Measurements from ENCODE around the gene PDE4D. TPM values are rescaled to one million over a fixed set of nuclear protein-coding genes. Genes with fewer than 3 reads are reported as not detected.
"Not testable (repeated sequence)": the region's sequence is repeated elsewhere in the genome, so short reads cannot be mapped to it uniquely, and the experiment has no call there.

Gene PDE4D
- total and polyA plus RNA-seq, 2 donors (not counting 3 experiments of a cell fraction or from before 2014, with no cell fraction given) = 34.5 to 51.2 TPM

GRCh38 chr5:59763541-59763940, 130.0 kb downstream of the PDE4D start:
- Histone ChIP-seq H3K9me3 (replicated peaks; ENCODE audit: control insufficient read depth, insufficient read depth, low read length) (no peaks in the 10 kb centered on the region), H3K27me3 (ENCODE audit: control insufficient read depth in 2 of 2, insufficient read depth in 2 of 2, low read length in 2 of 2) (no peaks in the 10 kb centered on the region), H3K9ac (replicated peaks; ENCODE audit: extremely low read depth, insufficient read depth, low read length) (peak overlapping the region; percentile 51), H3K27ac (ENCODE audit: insufficient read depth, low read depth, low read length) (peak overlapping the region; percentile 56), H3K4me2 (ENCODE audit: insufficient read depth, low read length) (peak overlapping the region; percentile 62), H3K9me1 (replicated peaks; ENCODE audit: control insufficient read depth, extremely low read depth, insufficient read depth, low read length) (no peaks in the 10 kb centered on the region), H3K4me3 (replicated peaks in 1 of 3; ENCODE audit: insufficient read depth in 1 of 3, low read depth in 1 of 3, low read length in 3 of 3) (no peak overlapping the region), H3K36me3 (ENCODE audit: control insufficient read depth in 2 of 2, extremely low read depth in 1 of 2, insufficient read depth in 2 of 2, low read length in 2 of 2) (no peaks in the 10 kb centered on the region), H2AFZ (ENCODE audit: low read depth, low read length) (no peak overlapping the region), H4K20me1 (replicated peaks; ENCODE audit: control insufficient read depth, extremely low read depth, insufficient read depth, low read length) (no peaks in the 10 kb centered on the region), H3K79me2 (ENCODE audit: control insufficient read depth, insufficient read depth, low read length) (peaks cover 62% of the 10 kb centered on the region), H3K4me1 (ENCODE audit: control insufficient read depth, extremely low read depth, insufficient read depth, low read length) (peaks cover 67% of the 10 kb centered on the region)
- no TSS peak for BruUV-seq (replicated peaks)
- TF ChIP-seq POLR2AphosphoS5 (IDR thresholded peaks at IDR 0.05; ENCODE audit: insufficient read depth, low read depth, low read length) (no peak), JUN (IDR thresholded peaks at IDR 0.05; ENCODE audit: borderline replicate concordance, insufficient read depth, insufficient read length, low read depth) (no peak), MYC (IDR thresholded peaks at IDR 0.05; ENCODE audit: low read depth, low read length) (no peak), CTCF (IDR thresholded peaks at IDR 0.05; ENCODE audit: extremely low read depth in 1 of 2, insufficient read depth in 1 of 2, low read depth in 1 of 2, low read length in 2 of 2) (no peak), FOS (IDR thresholded peaks at IDR 0.05; ENCODE audit: borderline replicate concordance, insufficient read depth, low read length) (no peak), EZH2 (IDR thresholded peaks at IDR 0.05; ENCODE audit: borderline replicate concordance, low read depth, low read length, severe bottlenecking) (no peak), GATA2 (IDR thresholded peaks at IDR 0.05; ENCODE audit: insufficient read depth, insufficient read length, low read depth, low read length) (no peak), MAX (IDR thresholded peaks at IDR 0.05; ENCODE audit: insufficient read depth, insufficient read length) (no peak), POLR2A (IDR thresholded peaks at IDR 0.05; ENCODE audit: low read depth, low read length) (no peak)
- intact Hi-C loops (cut with micrococcal nuclease) = no loop called here
- DNase-seq (ENCODE audit: low read depth, low spot score) = peak; percentile 51
- CTCF ChIA-PET = no interaction called here
- dilution Hi-C loops (cut with MboI; ENCODE audit: extremely low pct_ligation_motif_present, low sequenced_read_pairs) = no loop called here
- POLR2A ChIA-PET = no interaction called here
- no peak for FAIRE-seq

GRCh38 chr5:59762232-59762631, 131.3 kb downstream of the PDE4D start:
- peaks cover 55% of the 10 kb centered on the region for H3K79me2 ChIP-seq (ENCODE audit: control insufficient read depth, insufficient read depth, low read length)
- not testable (repeated sequence) for H2AFZ ChIP-seq (ENCODE audit: low read depth, low read length); FAIRE-seq

More at GRCh38 chr5:59762232-59762631, 131.3 kb downstream of the PDE4D start:
- H3K9me3 ChIP-seq (replicated peaks; ENCODE audit: control insufficient read depth, insufficient read depth, low read length); H3K36me3 ChIP-seq (ENCODE audit: control insufficient read depth in 2 of 2, extremely low read depth in 1 of 2, insufficient read depth in 2 of 2, low read length in 2 of 2); dilution Hi-C loops (cut with MboI; ENCODE audit: extremely low pct_ligation_motif_present, low sequenced_read_pairs); CTCF ChIA-PET; H3K27me3 ChIP-seq (ENCODE audit: control insufficient read depth in 2 of 2, insufficient read depth in 2 of 2, low read length in 2 of 2); H3K4me3 ChIP-seq (replicated peaks in 1 of 3; ENCODE audit: insufficient read depth in 1 of 3, low read depth in 1 of 3, low read length in 3 of 3); H3K4me2 ChIP-seq (ENCODE audit: insufficient read depth, low read length); BruUV-seq (replicated peaks); H3K9me1 ChIP-seq (replicated peaks; ENCODE audit: control insufficient read depth, extremely low read depth, insufficient read depth, low read length); DNase-seq (ENCODE audit: low read depth, low spot score); POLR2A ChIA-PET; H3K9ac ChIP-seq (replicated peaks; ENCODE audit: extremely low read depth, insufficient read depth, low read length); intact Hi-C loops (cut with micrococcal nuclease); H3K27ac ChIP-seq (ENCODE audit: insufficient read depth, low read depth, low read length); H4K20me1 ChIP-seq (replicated peaks; ENCODE audit: control insufficient read depth, extremely low read depth, insufficient read depth, low read length): not testable (repeated sequence)
- H3K4me1 ChIP-seq (ENCODE audit: control insufficient read depth, extremely low read depth, insufficient read depth, low read length) = peaks cover 72% of the 10 kb centered on the region

All from endothelial cell of umbilical vein (primary cell).